ENCODE measurements around the gene KBTBD7.

The KBTBD7 gene

GRCh38 chr13:41222259-41222852 is 28.0 kb upstream of the KBTBD7 start:
- no peaks in the 10 kb centered on the region for H3K4me1 ChIP-seq (ENCODE audit: control insufficient read depth in 5 of 5, insufficient read depth in 5 of 5, low read length in 5 of 5)
- peaks cover 0 to 19% (median 3%) of the 10 kb centered on the region in 5 donors for H3K36me3 ChIP-seq (ENCODE audit: control insufficient read depth in 5 of 5, insufficient read depth in 5 of 5, low read length in 5 of 5)
- no peak overlapping the region for H3K27ac ChIP-seq (ENCODE audit: low read depth, low read length)
- no peaks in the 10 kb centered on the region for H3K27me3 ChIP-seq (ENCODE audit: control insufficient read depth in 5 of 5, insufficient read depth in 4 of 5, low read length in 5 of 5)
- H3K9me3 ChIP-seq (ENCODE audit: control insufficient read depth in 5 of 5, low read length in 5 of 5): no peaks in the 10 kb centered on the region
- no peak overlapping the region for H3K9ac ChIP-seq (ENCODE audit: low read length in 5 of 5)
- H3K4me3 ChIP-seq (ENCODE audit: low read depth in 1 of 5, low read length in 5 of 5): no peak overlapping the region

- H3K27ac ChIP-seq (ENCODE audit: low read depth, low read length): no peak overlapping the region
- no peak overlapping the region for H3K9ac ChIP-seq (ENCODE audit: low read length in 5 of 5)
- H3K36me3 ChIP-seq (ENCODE audit: control insufficient read depth in 5 of 5, insufficient read depth in 5 of 5, low read length in 5 of 5): peaks cover 0 to 10% (median 0%) of the 10 kb centered on the region in 5 donors
- H3K27me3 ChIP-seq (ENCODE audit: control insufficient read depth in 5 of 5, insufficient read depth in 4 of 5, low read length in 5 of 5): no peaks in the 10 kb centered on the region
- H3K4me1 ChIP-seq (ENCODE audit: control insufficient read depth in 5 of 5, insufficient read depth in 5 of 5, low read length in 5 of 5): no peaks in the 10 kb centered on the region
- H3K4me3 ChIP-seq (ENCODE audit: low read depth in 1 of 5, low read length in 5 of 5): no peak overlapping the region
- no peaks in the 10 kb centered on the region for H3K9me3 ChIP-seq (ENCODE audit: control insufficient read depth in 5 of 5, low read length in 5 of 5)
Measured at GRCh38 chr13:41220401-41220800, 26.0 kb upstream of the KBTBD7 start.

- H3K27me3 ChIP-seq (ENCODE audit: control insufficient read depth in 5 of 5, insufficient read depth in 4 of 5, low read length in 5 of 5): no peaks in the 10 kb centered on the region
- no peak overlapping the region for H3K4me3 ChIP-seq (ENCODE audit: low read depth in 1 of 5, low read length in 5 of 5)
- no peak overlapping the region for H3K27ac ChIP-seq (ENCODE audit: low read depth, low read length)
- H3K9me3 ChIP-seq (ENCODE audit: control insufficient read depth in 5 of 5, low read length in 5 of 5): no peaks in the 10 kb centered on the region
- no peaks in the 10 kb centered on the region for H3K4me1 ChIP-seq (ENCODE audit: control insufficient read depth in 5 of 5, insufficient read depth in 5 of 5, low read length in 5 of 5)
- peaks cover 0 to 5% (median 0%) of the 10 kb centered on the region in 5 donors for H3K36me3 ChIP-seq (ENCODE audit: control insufficient read depth in 5 of 5, insufficient read depth in 5 of 5, low read length in 5 of 5)
- H3K9ac ChIP-seq (ENCODE audit: low read length in 5 of 5): no peak overlapping the region
Measured at GRCh38 chr13:41216160-41216559, 21.8 kb upstream of the KBTBD7 start.

- Histone ChIP-seq H3K4me1 (ENCODE audit: control insufficient read depth in 5 of 5, insufficient read depth in 5 of 5, low read length in 5 of 5) (no peaks in the 10 kb centered on the region), H3K27ac (ENCODE audit: low read depth, low read length) (no peak overlapping the region), H3K27me3 (ENCODE audit: control insufficient read depth in 5 of 5, insufficient read depth in 4 of 5, low read length in 5 of 5) (no peaks in the 10 kb centered on the region), H3K9me3 (ENCODE audit: control insufficient read depth in 5 of 5, low read length in 5 of 5) (peaks cover 0 to 3% (median 0%) of the 10 kb centered on the region in 5 donors), H3K4me3 (ENCODE audit: low read depth in 1 of 5, low read length in 5 of 5) (no peak overlapping the region), H3K36me3 (ENCODE audit: control insufficient read depth in 5 of 5, insufficient read depth in 5 of 5, low read length in 5 of 5) (peaks cover 0 to 3% (median 0%) of the 10 kb centered on the region in 5 donors), H3K9ac (ENCODE audit: low read length in 5 of 5) (no peak overlapping the region)
Measured at GRCh38 chr13:41213919-41214318, 19.6 kb upstream of the KBTBD7 start.

- no peaks in the 10 kb centered on the region for H3K27me3 ChIP-seq (ENCODE audit: control insufficient read depth in 5 of 5, insufficient read depth in 4 of 5, low read length in 5 of 5)
- H3K27ac ChIP-seq (ENCODE audit: low read depth, low read length): no peak overlapping the region
- peaks cover 0 to 8% (median 0%) of the 10 kb centered on the region in 5 donors for H3K9me3 ChIP-seq (ENCODE audit: control insufficient read depth in 5 of 5, low read length in 5 of 5)
- no peak overlapping the region for H3K4me3 ChIP-seq (ENCODE audit: low read depth in 1 of 5, low read length in 5 of 5)
- H3K36me3 ChIP-seq (ENCODE audit: control insufficient read depth in 5 of 5, insufficient read depth in 5 of 5, low read length in 5 of 5): peaks cover 0 to 3% (median 0%) of the 10 kb centered on the region in 5 donors
- no peaks in the 10 kb centered on the region for H3K4me1 ChIP-seq (ENCODE audit: control insufficient read depth in 5 of 5, insufficient read depth in 5 of 5, low read length in 5 of 5)
- no peak overlapping the region for H3K9ac ChIP-seq (ENCODE audit: low read length in 5 of 5)
Measured at GRCh38 chr13:41213316-41213715, 18.9 kb upstream of the KBTBD7 start.

GRCh38 chr13:41212881-41213280 is 18.5 kb upstream of the KBTBD7 start:
- Histone ChIP-seq H3K36me3 (ENCODE audit: control insufficient read depth in 5 of 5, insufficient read depth in 5 of 5, low read length in 5 of 5) (peaks cover 0 to 3% (median 0%) of the 10 kb centered on the region in 5 donors), H3K9me3 (ENCODE audit: control insufficient read depth in 5 of 5, low read length in 5 of 5) (peaks cover 0 to 8% (median 0%) of the 10 kb centered on the region in 5 donors), H3K27me3 (ENCODE audit: control insufficient read depth in 5 of 5, insufficient read depth in 4 of 5, low read length in 5 of 5) (no peaks in the 10 kb centered on the region), H3K4me1 (ENCODE audit: control insufficient read depth in 5 of 5, insufficient read depth in 5 of 5, low read length in 5 of 5) (no peaks in the 10 kb centered on the region), H3K4me3 (ENCODE audit: low read depth in 1 of 5, low read length in 5 of 5) (no peak overlapping the region), H3K9ac (ENCODE audit: low read length in 5 of 5) (no peak overlapping the region), H3K27ac (ENCODE audit: low read depth, low read length) (no peak overlapping the region)

GRCh38 chr13:41211062-41211461 is 16.7 kb upstream of the KBTBD7 start:
- Histone ChIP-seq H3K27me3 (ENCODE audit: control insufficient read depth in 5 of 5, insufficient read depth in 4 of 5, low read length in 5 of 5) (no peaks in the 10 kb centered on the region), H3K4me1 (ENCODE audit: control insufficient read depth in 5 of 5, insufficient read depth in 5 of 5, low read length in 5 of 5) (no peaks in the 10 kb centered on the region), H3K9me3 (ENCODE audit: control insufficient read depth in 5 of 5, low read length in 5 of 5) (peaks cover 0 to 10% (median 0%) of the 10 kb centered on the region in 5 donors), H3K4me3 (ENCODE audit: low read depth in 1 of 5, low read length in 5 of 5) (no peak overlapping the region), H3K9ac (ENCODE audit: low read length in 5 of 5) (no peak overlapping the region), H3K36me3 (ENCODE audit: control insufficient read depth in 5 of 5, insufficient read depth in 5 of 5, low read length in 5 of 5) (peaks cover 0 to 3% (median 0%) of the 10 kb centered on the region in 5 donors), H3K27ac (ENCODE audit: low read depth, low read length) (no peak overlapping the region)

GRCh38 chr13:41206467-41206866 is 12.1 kb upstream of the KBTBD7 start:
- Histone ChIP-seq H3K27ac (ENCODE audit: low read depth, low read length) (no peak overlapping the region), H3K4me3 (ENCODE audit: low read depth in 1 of 5, low read length in 5 of 5) (no peak overlapping the region), H3K4me1 (ENCODE audit: control insufficient read depth in 5 of 5, insufficient read depth in 5 of 5, low read length in 5 of 5) (no peaks in the 10 kb centered on the region), H3K9ac (ENCODE audit: low read length in 5 of 5) (no peak overlapping the region), H3K27me3 (ENCODE audit: control insufficient read depth in 5 of 5, insufficient read depth in 4 of 5, low read length in 5 of 5) (no peaks in the 10 kb centered on the region), H3K9me3 (ENCODE audit: control insufficient read depth in 5 of 5, low read length in 5 of 5) (peaks cover 0 to 10% (median 0%) of the 10 kb centered on the region in 5 donors), H3K36me3 (ENCODE audit: control insufficient read depth in 5 of 5, insufficient read depth in 5 of 5, low read length in 5 of 5) (no peaks in the 10 kb centered on the region)

- Histone ChIP-seq H3K4me1 (ENCODE audit: control insufficient read depth in 5 of 5, insufficient read depth in 5 of 5, low read length in 5 of 5) (no peaks in the 10 kb centered on the region), H3K27me3 (ENCODE audit: control insufficient read depth in 5 of 5, insufficient read depth in 4 of 5, low read length in 5 of 5) (no peaks in the 10 kb centered on the region), H3K36me3 (ENCODE audit: control insufficient read depth in 5 of 5, insufficient read depth in 5 of 5, low read length in 5 of 5) (no peaks in the 10 kb centered on the region), H3K9me3 (ENCODE audit: control insufficient read depth in 5 of 5, low read length in 5 of 5) (peaks cover 0 to 7% (median 0%) of the 10 kb centered on the region in 5 donors), H3K9ac (ENCODE audit: low read length in 5 of 5) (no peak overlapping the region), H3K4me3 (ENCODE audit: low read depth in 1 of 5, low read length in 5 of 5) (no peak overlapping the region), H3K27ac (ENCODE audit: low read depth, low read length) (no peak overlapping the region)
Measured at GRCh38 chr13:41203810-41204209, 9.4 kb upstream of the KBTBD7 start.

- Histone ChIP-seq H3K27ac (ENCODE audit: low read depth, low read length) (no peak overlapping the region), H3K4me1 (ENCODE audit: control insufficient read depth in 5 of 5, insufficient read depth in 5 of 5, low read length in 5 of 5) (no peaks in the 10 kb centered on the region), H3K4me3 (ENCODE audit: low read depth in 1 of 5, low read length in 5 of 5) (no peak overlapping the region), H3K9ac (ENCODE audit: low read length in 5 of 5) (no peak overlapping the region), H3K27me3 (ENCODE audit: control insufficient read depth in 5 of 5, insufficient read depth in 4 of 5, low read length in 5 of 5) (no peaks in the 10 kb centered on the region), H3K9me3 (ENCODE audit: control insufficient read depth in 5 of 5, low read length in 5 of 5) (no peaks in the 10 kb centered on the region), H3K36me3 (ENCODE audit: control insufficient read depth in 5 of 5, insufficient read depth in 5 of 5, low read length in 5 of 5) (no peaks in the 10 kb centered on the region)
Measured at GRCh38 chr13:41200126-41200525, 5.8 kb upstream of the KBTBD7 start.

Data from subcutaneous abdominal adipose tissue (tissue), 5 donors.